ENCODE data around the gene EEF2. TPM values are rescaled to one million over a fixed set of nuclear protein-coding genes. Genes with fewer than 3 reads are reported as not detected.
A peak's percentile ranks its signal among the peaks of the same experiment; 100 is the strongest.

EEF2 gene
- total RNA-seq, 1 donor from 2014 or later, result 2,930 TPM

DNA sequence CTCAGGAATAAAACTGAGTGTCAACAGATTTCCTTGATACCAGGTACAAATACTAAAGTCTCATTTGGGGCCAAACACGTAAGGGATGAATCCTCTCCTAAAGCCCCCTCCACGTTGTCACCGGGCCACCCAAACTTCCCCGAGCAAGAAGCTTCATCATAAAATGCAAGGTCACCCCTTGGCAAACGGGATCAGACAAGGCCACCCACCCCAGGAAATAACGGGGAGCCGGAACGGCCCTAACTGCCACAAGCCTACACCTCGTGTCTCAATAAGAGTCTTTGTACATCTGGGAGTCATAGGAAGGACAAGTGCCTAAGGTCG lies 717 bp downstream of the EEF2 start:
- no peak for DNase-seq

GRCh38 chr19:3983936-3984583 lies 1.2 kb downstream of the EEF2 start:
- peak; percentile 33 for DNase-seq

DNA sequence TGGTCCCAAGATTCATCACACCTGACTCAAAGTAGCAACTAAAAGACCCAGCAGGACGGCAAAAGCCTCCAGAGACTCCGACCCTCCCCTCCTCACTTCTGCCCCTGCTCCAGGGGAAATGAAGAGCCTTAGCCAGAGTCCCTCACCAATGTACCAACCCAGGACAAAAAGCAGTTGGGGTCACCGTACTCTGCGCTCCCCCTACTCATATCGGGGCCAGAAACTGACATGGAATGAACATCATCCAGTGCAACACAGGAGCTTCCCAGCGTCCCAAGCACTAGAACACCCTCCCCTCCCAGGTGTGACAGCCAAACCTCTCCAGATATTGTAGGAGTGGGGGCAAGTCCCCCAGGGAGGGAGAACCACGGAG lies 1.7 kb downstream of the EEF2 start:
- DNase-seq, result no peak

DNA sequence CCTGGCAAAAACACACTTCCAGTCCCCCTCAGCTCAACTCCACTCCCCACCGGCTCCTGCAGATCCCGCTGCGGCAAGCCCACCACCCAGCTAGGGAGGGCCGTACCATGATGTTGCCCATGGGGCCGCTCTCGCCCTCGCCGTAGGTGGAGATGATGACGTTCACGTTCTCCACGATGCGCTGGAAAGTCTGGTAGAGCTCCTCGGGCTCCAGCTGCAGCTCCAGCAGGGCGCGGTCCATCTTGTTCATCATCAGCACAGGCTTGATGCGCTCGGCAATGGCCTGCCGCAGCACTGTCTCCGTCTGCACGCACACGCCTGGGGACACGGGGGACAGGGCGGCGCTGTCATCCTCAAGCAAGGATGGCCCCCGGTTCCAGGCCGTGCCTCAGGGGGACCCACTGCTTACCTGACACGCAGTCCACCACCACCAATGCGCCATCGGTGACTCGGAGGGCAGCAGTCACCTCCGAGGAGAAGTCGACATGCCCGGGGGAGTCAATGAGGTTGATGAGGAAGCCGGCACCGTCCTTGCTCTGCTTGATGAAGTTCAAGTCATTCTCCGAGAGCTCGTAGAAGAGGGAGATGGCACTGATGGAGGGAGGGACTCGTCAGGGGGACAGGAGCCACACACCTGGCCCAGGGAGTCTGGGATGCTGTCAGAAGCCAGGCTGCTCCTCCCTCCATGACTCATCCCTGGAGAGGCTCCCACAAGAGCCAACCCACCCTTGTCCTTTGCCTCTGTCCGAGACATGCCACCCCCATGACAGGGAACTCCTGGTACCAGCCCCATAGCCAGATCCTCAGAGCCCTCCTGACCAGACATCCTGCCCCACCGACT lies 2.3 kb downstream of the EEF2 start:
- DNase-seq, result no peak

- no peak for DNase-seq
Observed at GRCh38 chr19:3981736-3982681, 3.3 kb downstream of the EEF2 start.

DNA sequence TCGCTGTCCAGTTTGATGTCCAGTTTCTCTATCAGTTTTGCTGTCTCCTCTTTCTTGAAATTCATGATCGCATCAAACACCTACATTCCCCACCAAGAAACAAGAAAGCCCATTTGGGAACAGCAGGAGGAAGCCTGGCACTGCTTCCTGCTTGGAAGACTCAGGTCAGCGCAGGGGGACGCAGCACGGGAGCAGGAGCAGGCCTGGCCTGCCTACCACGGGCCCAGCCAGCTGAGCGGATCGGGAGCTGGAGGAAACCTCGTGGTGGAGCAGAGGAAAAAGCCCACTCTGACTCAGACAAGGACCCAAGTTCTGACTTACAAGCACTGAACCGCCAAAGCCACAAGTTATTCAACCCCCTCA lies 3.9 kb downstream of the EEF2 start:
- DNase-seq, result no peak

DNA sequence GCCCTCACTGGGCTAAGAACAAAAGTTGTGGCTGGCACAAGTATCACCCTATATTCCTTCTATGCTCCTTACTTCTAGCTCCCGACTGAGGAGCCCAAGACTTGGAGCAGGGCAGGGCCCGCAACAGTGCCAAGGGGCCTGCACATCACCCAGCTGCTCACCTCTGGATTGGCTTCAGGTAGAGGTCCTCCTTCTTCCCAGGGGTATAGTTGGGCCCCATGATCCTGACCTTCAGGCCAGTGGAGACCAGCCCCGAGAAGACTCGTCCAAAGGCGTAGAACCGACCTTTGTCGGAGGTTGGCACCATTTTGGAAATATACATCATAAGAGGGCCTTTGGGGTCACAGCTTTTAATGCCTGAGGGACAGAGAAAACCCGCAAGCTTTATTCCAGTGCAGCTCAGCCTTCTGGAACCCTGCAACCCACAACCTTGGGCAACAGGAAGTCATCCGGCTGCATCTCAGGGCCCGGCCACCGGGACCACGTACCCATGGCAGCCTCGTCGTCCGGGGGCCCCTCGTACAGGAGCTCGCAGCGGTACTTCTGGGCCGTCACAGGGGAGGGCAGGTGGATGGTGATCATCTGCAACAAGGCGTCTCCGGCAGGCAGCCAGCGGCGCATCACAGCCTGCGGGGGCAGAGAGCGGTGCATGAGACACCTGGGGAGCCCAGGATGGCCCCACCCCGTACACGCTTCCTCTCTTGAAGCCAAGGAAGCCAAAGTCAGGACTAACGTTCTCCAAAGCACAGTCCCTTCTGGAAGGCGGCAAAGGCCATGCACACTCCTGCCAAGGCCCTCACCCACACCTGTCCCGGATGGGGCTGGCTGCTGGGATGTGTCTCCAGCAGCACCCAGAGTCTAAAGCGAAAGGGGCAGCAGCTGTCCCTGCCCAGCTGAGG lies 4.7 kb downstream of the EEF2 start:
- DNase-seq, result no peak

- DNase-seq, result no peak
Observed at GRCh38 chr19:3979674-3980352, 5.5 kb downstream of the EEF2 start.

GRCh38 chr19:3979289-3979673 lies 6.0 kb downstream of the EEF2 start:
- DNase-seq, result no peak

DNA sequence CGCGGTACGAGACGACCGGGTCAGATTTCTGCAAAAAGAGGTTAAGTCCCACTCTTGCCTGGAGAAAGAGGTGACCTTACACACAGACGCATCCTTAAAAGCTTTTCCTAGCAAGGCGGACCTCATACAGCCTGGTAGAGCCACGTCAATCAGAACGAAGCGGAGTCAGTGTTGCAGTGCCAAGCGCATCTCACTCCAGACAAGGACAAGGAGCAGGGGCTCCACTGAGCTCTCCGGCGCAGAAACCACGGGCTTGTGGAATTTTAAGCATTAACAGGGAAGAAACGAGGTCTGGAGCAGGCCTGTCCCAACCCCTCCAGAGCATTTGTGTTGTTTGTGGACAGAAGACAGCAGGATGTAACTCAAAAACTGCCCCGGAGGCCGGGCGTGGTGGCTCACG lies 7.1 kb downstream of the EEF2 start:
- no peak for DNase-seq

DNA sequence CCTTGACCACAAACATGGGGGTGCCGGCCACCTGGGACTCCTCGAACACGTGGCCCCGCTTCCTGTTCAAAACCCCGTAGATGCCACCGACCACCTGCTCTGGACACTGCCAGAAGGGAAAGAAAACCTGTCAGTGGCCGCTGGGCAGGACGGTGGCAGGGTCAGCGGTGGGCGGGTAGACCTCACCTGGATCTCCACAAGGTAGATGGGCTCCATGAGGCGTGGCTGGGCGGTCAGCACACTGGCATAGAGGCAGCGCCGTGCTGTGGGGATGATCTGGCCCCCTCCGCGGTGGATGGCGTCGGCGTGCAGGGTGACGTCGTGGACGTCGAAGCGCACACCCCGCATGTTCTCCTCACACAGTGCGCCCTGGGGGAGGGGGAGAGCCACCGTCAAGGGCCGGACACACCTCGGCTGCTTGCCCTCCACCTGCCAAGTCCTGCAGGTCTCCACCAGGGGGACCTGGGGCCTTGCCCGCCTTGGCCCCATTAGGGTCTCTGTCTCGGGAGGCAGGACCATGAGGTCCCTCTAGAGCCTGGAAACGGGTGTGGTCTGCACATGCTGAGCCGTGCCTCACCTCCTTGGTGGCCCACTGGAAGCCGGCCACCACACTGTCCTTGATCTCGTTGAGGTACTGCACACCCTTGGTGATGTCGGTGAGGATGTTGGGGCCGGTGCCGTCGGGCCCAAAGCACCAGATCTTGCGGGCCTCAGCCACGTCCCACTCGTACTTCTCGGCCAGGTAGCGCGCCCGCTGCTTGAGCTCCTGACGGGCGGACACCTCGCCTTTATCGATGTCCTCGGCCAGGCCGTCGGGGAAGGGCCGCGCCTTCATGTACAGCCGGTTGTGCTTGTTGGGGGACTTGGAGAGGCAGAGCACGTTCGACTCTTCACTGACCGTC lies 7.8 kb downstream of the EEF2 start:
- DNase-seq, result peak; percentile 1

DNA sequence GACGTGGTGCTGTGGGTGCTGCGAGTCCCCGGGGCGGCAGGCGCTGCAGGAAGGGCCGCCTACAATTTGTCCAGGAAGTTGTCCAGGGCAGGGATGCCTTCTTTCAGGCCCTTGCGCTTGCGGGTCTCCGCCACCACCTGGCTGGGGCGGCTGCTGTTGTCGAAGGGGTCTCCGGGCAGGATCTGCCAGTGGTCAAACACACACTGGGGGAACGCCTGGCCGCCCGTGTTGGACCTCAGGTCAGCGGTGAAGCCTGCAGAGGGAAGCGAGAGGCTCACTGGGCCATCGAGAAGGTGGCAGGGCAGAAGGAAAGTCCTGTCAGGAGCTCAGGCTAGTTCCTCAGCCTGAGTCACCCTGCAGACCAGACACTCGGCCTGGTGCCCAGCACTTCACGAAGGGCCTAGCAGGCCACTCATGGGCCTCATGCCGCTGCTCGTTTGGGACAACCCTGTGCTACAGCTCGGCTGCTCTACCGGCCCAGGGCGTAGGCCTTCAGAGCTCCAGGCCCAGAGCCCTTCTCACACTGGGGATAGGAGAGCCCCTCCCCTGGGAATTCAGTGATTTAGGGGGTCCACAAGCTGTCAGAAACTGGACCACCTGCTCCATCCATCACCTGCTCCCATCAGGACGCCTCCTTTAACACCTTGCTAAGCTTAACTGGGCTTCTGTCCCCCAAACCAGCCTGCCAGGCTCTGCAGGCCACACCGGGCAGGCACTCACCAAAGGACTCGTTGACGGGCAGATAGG lies 8.6 kb downstream of the EEF2 start:
- DNase-seq, result no peak

GRCh38 chr19:3975637-3976087 lies 9.6 kb downstream of the EEF2 start:
- DNase-seq, result no peak

GRCh38 chr19:3975144-3975543 lies 10.1 kb downstream of the EEF2 start:
- no peak for DNase-seq

- DNase-seq, result peak; percentile 99
Observed at GRCh38 chr19:3970808-3971598, 14.3 kb downstream of the EEF2 start, which contains the start of gene DAPK3. Gene DAPK3 (minus strand): TSS chr19:3971099. CDS start chr19:3969735, 1,364 bp downstream.

DNA sequence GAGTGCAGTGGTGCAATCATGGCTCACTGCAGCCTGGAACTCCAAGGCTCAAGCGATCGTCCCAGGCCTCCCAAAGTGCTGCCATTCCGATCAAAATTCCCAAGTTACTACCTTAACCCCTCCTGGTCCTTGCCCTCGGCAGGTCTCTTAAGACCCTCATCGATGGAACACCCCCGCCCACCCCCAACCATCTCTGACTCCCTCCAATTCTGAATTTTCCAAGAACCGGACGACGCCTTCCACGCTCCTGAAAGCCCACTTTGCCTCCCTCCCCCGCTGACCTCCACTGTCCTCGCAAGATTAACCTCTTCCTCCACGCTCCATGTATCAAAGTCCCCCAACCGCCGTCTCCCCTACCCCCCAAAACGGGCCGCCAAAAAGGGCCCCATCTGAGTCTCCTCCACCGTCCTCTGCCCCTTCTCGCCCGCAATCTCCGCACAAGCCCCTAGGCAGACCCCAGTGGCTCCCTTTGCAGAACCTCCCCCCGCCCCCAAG lies 14.9 kb downstream of the EEF2 start:
- DNase-seq, result peak; percentile 23

DNA sequence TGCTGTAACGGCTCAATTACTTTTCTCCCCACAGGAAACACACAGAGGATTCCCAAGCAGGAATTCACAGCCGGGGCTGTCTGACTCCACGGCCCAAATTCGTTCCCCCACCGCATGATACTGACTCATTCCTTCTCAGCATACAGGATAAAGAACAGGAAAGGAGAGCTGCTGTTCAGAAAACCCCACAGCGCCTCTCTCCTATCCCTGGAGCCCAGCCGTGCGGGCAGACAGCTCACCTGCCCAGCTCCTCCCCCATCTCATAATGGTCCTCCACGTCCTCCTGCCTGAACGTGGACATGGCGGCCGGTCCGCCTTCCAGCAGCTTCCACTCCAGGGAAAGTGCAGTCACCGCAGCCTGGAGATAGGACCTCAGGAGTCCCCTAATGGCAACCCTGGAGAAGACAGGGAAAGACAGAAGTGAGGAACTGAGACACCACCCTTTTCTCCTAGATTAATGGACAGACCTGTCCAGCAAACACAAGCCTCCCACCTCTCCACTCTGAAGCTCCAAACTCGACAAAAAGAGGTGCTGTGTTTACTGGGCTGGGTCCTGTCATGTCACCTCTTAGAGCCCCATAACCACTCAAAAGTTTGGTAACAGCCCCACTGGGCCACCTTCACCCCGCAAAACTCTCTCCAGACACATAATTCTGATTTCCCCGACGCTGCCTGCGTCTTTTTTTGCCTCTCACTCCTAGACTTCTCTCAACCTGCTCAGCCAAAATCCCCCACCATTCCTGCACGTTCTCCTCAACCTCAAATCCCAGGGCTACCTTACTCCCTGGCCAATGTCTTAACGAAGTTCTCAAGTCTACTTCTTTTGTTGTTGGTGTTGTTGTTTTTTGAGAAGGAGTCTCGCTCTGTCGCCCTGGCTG lies 15.6 kb downstream of the EEF2 start:
- peak; percentile 53 for DNase-seq

All from tongue (tissue), 2 donors.